Esophagus mucosa (tissue), 1 donor: ENCODE measurements around the gene CALY. TPM values are rescaled to one million over a fixed set of nuclear protein-coding genes. Genes with fewer than 3 reads are reported as not detected.

ENCODE experiments used
- ATAC-seq: fragments of 200-7000 bp; cut with Tn5 transposase; one replicate; pipeline ENCODE4 v1.9.1; 2020
- total RNA-seq: library from RNA; stranded (reverse); gene quantifications from one replicate; pipeline ENCODE4 v1.2.4, GENCODE V29; 2023
- donor health status: DM: yes; HTN: yes; CAD: no.

The CALY gene
- total RNA-seq, 1 donor from 2014 or later = not detected

DNA sequence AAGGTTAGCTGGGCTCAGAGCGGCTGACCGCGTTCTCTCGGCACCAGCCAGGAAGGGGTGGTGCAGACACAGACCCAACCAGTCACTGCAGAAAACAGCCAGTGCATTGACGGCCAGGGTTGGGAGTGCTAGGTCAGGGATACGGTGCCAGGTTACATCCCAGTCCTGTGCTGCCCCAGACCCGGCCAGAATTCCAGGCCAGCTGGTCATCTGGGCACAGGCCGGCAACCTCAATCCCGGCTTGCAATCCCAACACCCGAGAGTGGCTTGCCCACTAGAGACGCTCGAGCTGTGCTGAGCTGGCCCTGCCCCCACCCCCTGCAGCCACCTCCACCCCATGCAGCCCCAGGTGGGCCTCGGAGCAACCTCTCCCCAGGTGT is 14.2 kb upstream of the CALY start:
- ATAC-seq = no peak

DNA sequence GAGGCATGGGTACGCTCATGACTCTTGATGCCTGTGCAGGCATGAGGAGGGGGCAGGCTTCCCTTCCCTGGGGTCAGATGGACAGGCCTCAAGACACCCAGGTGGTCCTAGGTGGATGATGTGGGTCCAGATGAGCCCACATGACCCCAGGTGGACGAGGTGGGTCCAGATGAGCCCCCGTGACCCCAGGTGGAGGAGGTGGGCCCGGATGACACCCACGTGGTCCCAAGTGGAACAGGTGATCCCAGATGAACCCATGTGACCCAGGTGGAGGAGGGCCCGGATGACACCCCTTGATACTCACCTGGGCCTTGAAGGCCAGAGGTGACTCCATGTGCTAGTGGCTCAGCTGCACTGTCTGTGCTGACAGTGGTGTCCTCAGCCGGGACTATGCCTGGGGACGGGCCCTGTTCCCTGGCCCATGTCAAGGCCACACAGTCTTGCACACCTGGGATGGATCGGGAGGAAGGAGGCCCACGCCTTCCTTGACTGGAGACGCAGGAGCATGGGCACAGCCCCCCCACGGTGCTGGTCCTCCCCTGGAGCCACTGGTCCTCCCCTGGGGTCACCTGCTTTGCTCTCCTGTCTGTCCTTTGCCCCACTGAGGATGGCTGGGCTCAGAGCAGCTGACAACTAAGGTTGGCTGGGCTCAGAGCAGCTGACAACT is 13.7 kb upstream of the CALY start:
- no peak for ATAC-seq

DNA sequence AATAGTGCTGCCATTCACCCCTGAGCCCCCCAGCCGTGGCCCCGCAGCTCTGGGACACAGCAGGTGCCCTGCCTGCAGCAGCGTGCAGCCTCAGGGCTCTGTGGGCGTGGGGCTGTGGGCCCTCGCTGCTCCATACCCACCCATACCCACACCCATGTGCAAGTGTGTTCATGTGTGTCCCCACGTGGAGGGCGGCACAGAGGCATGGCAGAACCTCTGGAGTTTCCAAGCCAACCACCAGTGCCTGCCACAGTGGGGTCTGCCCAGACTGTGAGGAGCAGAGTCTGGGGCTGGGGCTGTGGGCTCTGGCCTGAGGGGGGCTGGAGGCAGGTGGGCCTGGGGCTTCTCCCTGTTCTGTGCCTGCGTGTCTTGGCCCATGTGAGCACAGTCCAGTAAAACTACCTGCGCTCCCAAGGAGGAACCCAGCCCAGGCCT is 12.9 kb upstream of the CALY start:
- no peak for ATAC-seq

DNA sequence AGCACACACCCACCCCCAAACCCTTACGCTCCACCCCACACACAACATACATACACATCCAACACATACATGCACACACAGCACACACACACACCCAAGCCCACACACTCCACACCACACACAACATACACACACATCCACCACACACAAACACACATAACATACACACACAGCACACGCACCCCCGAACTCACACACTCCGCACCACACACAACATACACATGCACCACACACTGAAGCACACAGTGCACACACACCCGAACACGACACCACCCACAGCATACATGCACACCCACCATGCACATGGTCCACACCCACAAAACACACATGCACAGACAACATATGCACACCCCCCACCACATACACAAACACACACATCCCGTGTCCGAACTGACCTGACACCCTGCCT is 12.5 kb upstream of the CALY start:
- no peak for ATAC-seq

DNA sequence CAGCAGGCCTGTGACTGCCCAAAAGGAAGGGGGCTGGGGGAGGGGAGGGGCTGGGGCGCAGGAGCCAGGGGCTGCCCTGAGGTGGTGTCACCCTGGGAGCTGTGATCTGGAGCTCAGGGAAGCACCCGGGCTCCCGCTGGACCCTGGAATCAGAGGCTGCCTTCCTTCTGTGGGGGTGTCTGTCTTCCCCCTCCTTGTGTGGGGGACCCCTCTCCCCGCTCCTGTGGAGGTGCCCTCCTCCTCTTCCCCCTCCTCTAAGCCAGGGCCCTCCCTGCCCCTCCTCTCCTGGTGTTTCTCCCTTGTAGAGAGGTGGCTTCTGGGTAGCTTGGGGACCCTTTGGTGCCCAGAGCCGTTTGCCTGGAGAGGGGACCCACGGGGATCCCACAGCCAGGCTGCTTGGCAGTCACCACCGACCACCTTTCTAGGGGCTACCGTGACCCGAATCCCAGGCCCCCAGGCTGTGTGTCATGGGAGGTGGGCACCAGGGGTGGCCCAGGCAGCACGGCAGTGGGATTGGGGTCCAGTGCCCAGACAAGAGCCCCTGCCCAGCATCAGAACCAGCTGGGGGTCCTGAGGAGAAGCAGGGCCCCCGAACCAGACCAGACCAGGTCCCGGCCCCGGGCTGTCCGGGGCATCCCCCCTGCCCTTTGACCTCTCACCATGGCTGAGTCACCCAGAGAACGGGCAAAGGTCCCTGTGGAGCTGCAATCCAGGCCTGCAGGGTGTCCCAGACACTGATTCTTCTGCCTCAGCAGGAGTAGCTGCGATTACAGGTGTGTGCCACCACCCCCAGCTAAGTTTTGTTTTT is 11.2 kb upstream of the CALY start:
- no peak for ATAC-seq

DNA sequence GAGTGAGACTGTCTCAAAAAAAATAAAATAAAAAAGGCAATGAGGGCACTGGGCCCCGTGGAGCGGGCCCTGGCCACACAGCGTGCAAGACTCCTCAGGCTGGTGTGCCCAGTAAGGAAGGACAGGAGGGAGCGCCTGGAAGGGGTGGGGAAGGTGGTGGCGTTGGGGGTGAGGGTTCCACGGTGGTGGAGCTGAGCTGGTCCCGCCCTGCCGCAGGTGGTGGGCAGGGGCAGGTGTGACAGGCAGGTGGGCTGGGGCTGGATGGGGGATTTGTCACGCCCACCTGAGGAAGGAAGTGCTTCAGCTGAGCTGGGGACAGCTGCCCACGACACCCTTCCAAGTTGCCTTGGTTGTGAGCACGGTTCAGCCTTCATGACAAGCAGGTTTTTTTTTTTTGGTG is 9.7 kb upstream of the CALY start:
- no peak for ATAC-seq

DNA sequence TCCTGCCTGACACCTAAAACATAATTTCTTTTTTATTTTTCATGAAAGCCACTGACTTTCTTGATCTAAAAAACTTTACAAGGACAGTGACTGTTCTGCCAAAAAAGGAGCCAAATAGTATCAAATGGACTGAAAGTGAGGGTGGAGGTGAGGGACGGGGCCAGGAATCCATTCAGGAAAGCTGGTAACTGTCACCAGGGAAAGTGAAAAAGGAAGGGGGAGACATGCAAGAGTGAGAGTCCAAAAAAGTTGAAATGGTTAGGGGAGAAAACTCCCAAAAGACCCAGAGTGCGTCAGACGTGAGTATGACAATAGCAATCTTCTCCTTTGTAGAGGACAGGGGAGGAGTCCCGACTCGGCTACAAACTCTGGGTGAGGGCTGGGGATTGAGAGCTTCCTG is 7.5 kb upstream of the CALY start:
- ATAC-seq = no peak

DNA sequence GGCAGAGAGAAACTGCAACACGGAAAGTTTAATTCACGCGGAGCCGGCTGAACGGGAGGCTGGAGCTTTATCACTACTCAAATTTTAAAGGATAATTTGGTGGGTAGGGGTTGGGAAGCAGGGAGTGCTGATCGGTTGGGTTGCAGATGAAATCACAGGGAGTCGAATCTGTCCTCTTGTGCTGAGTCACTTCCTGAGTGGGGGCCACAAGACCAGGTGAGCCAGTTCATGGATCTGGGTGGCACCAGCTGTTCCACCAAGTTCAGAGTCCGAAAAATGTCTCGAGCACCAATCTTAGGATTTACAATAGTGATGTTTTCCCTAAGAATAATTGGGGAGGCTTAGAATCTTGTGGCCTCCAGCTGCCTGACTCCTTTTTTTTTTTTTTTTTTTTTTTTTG is 6.9 kb upstream of the CALY start:
- no peak for ATAC-seq

DNA sequence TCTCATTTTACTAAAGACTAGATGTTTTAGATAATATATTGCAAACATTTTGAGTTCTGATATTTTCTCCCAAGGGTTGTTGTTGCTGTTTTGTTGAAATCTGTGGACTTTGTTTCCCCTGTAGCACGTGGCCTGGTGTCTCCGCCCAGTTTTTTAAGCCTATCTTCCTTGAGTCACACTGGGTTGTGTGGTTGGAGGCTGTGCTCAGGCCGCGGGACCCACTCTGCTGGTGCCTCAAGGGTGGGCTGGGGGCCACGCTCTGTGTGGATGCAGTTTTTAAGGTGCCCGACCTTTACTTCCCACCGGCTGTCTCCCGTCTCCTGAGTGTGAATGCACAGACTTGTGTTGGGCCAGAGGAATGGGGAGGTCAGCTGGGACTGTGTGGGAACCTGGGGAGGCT is 6.2 kb upstream of the CALY start:
- no peak for ATAC-seq

DNA sequence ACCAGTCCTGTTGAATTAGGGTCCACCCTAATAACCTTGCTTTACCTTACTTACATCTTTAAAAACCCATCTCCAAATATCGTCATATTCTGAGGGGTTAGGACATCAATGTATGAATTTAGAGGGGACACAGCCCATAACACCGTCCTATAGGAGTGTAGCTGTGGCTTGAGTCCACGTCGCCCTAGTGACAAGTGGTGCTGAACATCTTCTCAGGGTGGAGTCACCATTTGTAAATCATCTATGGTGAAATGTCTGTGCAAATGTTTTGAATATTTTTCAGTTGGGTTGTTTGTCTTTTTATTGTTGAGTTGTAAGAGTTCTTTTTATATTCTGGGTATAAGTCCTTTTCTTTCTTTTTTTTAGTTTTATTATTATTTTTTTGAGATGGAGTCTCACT is 5.3 kb upstream of the CALY start:
- ATAC-seq = no peak

DNA sequence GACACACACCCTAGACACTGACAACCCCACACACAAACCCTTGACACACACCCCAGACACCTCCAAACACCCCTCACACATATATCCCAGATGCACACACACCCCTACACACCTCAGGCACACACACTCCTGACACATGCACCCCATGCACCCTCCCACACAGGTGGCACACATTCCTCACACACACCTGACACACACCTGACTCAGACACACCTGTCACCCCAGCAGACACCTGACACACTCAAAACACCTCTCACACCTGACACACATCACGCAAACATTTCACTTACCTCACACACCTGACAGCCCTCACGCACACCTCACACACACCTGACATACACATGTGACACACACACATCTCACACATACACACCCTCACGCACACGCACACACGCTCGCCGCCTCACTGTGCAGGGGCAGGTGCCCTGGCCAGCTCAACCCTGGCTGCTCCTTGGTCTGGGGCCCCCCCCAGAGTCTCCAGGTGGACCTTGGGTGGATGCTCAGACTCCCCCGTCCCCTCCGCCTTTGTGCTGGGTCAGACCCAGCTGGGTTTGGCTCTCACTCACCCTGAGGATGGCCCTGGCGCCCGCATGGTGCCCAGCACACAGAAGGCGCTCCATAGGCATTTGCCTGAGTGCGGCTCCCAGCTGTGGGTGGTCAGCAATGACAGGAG is 3.1 kb upstream of the CALY start:
- peak; percentile 11 for ATAC-seq

DNA sequence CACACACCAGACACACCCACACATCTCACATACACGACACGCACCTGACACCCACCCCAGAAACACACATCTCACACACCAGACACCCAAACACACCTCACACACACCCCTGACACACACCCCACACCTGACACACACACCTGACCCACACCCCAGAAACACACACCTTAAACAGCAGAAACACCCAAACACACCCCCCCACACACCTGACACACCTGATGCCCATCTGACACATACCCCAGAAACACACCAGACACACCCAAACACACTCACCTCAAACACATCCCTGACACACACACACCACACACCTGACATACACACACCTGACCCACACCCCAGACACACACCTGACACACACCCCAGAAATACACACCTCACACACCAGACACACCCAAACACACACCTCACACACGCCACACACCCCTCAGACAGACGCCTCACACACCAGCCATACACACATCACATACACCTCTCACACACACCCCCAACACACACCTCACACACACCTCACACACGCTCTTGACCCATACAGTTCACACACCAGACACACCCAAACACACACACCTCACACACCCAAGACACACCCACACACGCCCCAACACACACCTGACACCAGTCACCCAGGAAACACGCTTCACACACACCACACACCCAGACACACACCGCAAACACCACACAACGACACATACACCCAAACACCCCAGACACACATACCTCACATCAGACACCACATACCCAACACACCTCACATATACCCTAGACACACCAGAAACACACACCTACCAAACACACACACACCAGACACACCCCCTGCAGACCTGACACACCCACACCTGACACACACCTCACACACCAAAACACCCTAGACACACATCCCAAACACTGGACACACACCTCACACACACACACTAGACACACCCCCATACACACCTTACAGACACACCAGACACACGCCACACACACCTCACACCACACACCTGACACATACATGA is 1.7 kb upstream of the CALY start:
- no peak for ATAC-seq

DNA sequence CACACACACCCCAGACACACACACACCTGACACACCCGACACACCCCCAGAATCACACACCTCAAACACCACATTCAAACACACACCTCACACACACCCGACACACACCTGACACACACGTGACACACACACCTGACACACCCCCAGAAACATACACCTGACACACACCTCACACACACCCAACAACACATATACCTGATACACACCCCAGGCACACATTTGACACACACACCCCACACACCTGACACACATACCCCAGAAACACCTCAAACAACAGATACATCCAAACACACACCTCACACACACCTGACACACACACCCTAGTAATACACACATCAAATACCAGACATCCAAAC is 652 bp upstream of the CALY start:
- no peak for ATAC-seq

DNA sequence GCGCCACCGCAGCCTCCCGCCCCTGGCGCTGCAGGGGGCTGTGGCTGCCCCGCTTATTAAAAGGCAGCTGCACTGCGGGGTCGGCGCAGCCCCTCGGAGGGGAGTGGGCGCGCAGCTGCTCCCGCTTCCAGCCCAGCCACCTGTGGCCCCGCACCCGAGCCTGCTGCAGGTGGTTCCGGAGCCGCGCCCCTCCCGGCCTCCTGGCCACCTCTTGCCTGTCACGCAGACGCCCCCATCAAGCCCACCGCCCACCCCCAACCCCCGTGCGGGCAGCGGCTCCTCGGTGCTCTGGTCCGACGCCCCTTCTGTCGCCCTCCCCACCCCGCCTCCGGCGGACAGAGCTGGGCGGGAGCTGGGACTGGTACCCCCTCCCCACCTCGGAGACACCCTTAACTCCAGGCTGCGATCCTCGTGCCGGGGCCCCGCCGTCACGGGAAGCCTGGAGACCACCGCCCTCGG is 549 bp downstream of the CALY start:
- no peak for ATAC-seq

DNA sequence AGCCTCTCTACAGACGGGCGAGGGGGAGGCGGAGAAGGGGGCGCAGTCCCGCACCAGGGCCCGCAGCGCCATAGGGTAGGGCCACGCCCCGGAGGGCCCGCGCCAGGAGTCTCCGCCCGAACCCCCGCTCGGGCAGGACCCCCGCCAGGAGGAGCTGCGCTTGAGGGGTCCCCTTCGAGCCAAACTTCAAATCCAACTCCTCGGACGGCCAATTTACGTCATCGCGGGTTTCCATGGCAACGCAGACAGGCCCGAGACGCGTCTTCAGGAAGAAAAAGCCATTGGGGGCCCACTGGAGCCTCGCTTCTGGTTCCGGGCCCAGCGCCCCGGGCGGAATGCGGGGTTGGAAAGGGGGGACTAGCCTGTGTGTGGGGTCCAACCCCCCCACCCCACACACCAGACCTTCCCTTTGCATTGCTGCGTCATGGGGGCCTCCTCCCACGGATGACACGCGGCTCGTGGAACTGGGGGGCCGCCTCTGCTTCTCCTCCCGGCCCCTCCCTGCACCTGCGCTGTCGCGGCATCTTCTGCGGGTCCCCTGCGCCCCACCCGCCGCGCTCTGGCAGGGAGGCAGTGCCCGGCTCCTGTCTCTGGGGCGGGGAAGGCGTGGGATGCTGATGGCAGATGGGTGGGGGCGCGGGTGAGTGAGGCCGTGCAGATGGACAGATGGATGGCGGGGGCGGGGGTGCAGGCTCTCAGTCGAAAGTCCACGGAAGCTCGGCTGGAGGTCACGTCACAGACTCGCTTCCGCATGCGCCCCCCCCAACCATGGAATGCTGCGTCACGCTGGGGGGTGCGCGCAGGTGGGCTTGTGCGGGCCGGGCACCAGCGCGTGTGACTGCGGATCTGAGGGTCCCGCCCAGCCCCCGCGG is 1.2 kb downstream of the CALY start:
- peak; percentile 18 for ATAC-seq

DNA sequence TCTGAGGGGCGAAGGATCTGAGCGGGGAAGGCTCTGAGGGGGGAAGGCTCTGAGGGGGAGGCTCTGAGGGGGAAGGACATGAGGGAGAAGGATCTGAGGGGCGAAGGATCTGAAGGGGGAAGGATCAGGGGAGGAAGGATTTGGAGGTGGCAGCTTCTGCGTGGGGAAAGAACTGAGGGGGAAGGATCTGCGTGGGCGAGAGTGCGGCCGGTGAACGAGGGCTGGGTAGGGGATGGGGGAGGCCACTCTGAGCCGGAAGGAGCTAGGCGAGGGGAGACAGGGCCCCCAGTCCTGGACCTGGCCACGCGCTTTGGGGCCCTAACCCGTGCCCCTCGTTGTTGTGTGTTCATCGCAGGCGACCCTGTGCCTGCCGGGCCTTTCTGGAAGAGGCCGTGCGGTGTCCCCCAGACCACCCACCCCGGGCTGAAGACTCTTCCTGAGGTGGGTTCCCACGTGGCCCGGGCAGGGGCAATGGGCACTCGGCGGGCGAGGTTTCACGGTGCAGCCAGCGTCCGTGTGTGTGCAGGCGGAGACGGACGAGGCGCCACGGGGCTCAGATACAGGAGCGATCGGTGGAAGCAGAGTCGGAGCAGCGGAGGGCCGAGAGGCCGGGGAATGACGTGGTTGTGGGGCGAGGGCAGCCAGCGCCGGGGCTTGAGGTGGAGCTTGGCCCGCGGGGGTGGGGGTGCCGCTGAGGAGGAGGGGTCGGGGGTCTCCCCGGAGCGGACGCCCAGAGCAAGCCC is 2.0 kb downstream of the CALY start:
- no peak for ATAC-seq

DNA sequence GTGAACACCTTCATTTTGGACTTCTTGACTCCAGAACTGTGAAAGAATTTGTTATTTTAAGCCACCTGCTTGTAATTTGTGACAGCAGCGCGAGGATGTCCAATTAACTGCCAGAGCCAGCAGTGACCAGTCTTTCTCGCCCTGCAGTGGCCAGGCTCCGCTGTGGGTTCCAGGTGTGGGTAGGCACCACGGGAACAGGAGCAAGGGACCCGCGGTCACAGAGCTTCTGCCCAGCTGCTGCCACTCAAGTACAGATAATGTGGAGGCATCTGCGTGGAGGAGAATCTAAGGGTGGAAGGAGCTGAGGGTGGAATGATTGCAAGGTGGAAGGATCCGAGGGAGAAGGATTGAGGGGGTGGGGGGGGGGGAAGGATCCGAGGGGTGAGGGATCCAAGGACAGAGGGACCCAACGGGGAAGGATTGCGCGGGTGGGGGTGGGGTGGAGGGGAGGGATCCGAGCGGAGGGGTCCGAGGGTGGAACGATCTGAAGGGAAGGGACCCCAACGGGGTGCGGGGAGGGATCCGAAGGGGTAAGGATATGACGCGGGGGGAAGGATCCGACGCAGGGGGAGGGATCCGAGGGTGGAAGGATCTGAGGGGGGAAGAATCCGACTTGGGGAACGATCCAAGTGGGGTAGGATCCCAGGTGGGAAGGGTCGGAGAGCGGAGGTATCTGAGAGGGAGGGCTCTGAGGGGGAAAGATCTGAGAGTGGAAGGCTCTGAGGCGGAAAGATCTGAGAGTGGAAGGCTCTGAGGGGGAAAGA is 3.6 kb downstream of the CALY start:
- no peak for ATAC-seq

DNA sequence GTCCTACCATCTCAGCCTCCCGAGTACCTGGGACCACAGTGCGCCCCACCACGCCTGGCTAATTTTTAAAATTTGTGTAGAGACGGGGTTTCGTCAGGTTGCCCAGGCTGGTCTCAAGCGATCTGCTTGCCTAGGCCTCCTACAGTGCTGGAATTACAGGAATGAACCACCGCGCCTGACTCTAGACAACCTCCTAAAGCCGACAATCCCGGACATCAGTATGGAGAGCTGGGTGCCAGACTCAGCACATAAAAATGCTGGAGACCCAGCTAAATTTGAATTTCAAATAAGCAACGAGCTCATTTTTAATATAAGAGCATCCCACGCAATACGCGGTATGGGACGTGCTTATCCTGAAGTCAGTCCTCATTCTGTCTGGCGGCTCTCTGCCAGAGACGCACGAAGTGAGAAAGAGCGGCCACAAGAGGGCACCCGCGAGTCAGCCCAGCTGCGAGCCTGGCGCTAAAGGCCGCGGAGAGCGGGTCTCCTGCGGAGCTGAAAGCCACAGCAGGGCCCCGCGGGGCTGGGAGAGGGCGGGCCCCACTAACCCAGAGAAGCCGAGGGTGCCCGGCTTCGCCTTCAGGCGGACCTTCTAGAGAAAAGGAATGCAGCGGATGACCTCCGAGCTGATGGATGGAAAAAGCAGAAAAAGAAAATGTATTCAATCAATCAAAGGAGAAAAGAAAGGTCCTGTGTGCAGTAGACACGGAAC is 7.0 kb downstream of the CALY start:
- peak; percentile 79 for ATAC-seq
